ENCODE data around the gene KIAA0040.
"Not testable (repeated sequence)": the region's sequence is repeated elsewhere in the genome, so short reads cannot be mapped to it uniquely, and the experiment has no call there.

Gene KIAA0040

GRCh38 chr1:175133673-175134435 is 58.7 kb downstream of the KIAA0040 start:
- no peak for DNase-seq

DNA sequence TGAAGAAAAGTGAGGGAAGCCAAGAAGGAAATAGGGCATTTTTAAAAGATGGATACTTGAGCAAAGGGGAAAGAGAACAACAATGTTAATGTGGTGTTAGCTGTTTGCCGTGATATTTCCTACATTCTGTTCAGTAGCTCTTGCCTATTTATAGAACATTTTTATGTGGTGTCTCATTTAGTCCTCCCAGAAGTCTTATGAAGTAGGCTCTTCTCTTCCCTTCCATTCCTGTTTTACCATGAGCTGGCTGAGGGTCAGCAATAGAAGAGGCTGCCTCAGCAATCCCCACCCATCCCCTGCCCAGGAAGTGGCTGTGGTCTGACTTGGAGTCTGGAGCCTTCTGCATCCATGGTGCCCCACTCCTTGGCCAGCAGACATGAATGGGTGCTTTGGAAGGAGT is 60.1 kb downstream of the KIAA0040 start:
- no peak for DNase-seq

DNA sequence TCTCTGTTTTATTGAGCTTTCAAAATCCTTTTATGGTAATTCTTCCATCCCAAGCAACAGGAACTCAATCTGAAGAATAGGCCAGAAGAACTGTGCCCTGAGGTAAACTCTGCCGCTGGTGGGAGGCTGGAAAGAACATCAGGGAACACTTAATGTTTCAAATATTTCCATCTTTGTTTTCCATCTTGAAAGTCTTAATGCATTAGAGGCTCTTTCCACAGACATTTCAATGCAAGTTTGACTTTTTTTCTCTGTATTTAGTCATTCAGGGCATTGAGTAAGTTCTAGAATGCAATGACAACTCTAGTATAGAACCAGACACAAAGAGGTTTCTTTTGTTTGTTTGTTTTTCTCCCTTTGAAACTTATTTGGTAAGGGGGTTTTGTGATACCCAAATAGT is 61.5 kb downstream of the KIAA0040 start:
- no peak for DNase-seq

DNA sequence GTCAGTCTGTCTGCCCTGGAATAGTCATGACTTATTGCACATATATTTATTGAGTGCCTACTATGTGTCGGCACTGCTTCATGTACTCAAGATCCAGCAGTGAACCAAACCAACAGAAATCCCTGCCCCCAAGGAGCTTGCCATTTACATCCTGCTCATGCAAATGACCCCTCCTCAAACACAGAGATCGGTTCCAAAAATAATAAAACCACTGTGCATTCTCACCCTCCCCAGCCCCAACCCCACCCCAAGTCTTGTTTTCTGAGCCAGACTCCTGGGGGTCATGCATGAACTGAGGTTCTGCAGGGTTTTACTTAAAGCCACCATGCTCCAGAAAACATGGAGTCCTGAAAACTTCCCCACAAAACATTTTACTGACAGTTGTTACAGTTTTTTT is 61.9 kb downstream of the KIAA0040 start:
- DNase-seq = no peak

GRCh38 chr1:175129997-175130648 is 62.5 kb downstream of the KIAA0040 start:
- DNase-seq = no peak

- DNase-seq = no peak
Measured at GRCh38 chr1:175129644-175129996, 63.0 kb downstream of the KIAA0040 start.

DNA sequence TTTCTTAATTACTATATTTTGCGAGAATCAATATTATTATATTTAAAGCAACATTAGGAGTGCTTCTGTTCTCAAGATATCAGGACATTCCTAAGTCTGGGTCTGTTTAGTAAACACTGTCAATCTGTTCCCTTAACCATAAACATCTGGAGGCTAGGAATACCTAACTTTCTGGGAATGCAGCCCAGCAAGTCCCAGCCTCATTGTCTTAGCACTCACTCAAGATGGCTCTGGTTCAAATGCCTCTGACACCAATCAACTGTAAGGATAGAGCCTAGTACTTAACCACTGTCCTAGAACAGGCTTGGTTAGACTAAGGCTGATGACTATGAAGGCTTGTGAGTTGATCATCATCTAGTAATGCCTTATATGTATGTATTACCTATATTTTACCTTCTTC is 63.4 kb downstream of the KIAA0040 start:
- no peak for DNase-seq

DNA sequence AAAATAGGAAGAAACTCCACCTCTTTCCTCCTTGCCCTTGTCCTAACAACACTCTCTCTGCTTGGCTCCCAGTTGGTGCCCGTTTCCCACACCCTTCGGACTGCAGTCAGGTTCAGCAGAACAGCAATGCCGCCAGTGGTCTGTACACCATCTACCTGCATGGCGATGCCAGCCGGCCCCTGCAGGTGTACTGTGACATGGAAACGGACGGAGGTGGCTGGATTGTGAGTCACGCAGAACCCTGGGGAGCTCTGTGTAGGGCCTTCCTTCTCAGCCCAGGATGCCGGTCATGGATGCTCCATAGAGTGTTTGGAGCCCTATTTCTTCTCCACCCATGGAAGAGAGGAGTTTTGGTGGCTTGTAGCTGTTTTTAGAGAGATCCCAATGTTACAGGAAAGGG is 64.1 kb downstream of the KIAA0040 start:
- DNase-seq = no peak

- no peak for DNase-seq
Measured at GRCh38 chr1:175127565-175127964, 65.0 kb downstream of the KIAA0040 start.

GRCh38 chr1:175126347-175126746 is 66.2 kb downstream of the KIAA0040 start:
- no peak for DNase-seq

- no peak for DNase-seq
Measured at GRCh38 chr1:175124861-175125260, 67.7 kb downstream of the KIAA0040 start.

GRCh38 chr1:175120511-175120910 is 72.1 kb downstream of the KIAA0040 start:
- DNase-seq = no peak

GRCh38 chr1:175118375-175119367 is 73.9 kb downstream of the KIAA0040 start:
- DNase-seq = no peak

DNA sequence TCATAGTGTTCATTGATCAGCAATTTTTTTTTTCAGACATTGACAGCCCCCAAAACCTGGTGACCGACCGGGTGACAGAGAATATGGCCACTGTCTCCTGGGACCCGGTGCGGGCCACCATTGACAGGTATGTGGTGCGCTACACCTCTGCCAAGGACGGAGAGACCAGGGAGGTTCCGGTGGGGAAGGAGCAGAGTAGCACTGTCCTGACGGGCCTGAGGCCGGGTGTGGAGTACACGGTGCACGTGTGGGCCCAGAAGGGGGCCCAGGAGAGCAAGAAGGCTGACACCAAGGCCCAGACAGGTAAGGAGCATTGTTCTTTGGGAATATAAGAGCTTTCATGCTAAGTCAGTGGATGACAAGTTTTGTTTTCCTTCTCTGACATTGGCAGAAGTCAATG is 75.7 kb downstream of the KIAA0040 start:
- no peak for DNase-seq

GRCh38 chr1:175116210-175116798 is 76.3 kb downstream of the KIAA0040 start:
- no peak for DNase-seq

- DNase-seq = no peak
Measured at GRCh38 chr1:175114996-175115395, 77.6 kb downstream of the KIAA0040 start.

DNA sequence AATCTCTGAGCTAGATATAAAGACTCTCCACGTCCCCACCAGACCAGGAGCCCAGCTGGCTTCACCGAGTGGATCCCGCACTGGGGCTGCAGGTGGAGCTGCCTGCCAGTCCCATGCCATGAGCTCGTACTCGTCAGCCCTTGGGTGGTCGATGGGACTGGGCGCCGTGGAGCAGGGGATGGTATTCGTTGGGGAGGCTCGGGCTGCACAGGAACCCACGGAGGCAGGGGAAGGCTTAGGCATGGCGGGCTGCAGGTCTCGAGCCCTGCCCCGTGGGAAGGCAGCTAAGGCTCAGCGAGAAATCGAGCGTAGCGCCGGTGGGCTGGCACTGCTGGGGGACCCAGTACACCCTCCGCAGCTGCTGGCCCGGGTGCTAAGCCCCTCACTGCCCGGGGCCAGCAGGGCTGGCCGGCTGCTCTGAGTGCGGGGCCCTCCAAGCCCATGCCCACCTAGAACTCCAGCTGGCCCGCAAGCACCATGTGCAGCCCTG is 84.2 kb downstream of the KIAA0040 start:
- DNase-seq = not testable (repeated sequence)

Data from 8988T (cell line).